ENCODE measurements around the gene EVI2A. TPM values are rescaled to one million over a fixed set of nuclear protein-coding genes. Genes with fewer than 3 reads are reported as not detected.
"Not testable (repeated sequence)": the region's sequence is repeated elsewhere in the genome, so short reads cannot be mapped to it uniquely, and the experiment has no call there.

Gene EVI2A
- total RNA-seq, 2 donors from 2014 or later = 16.3 to 22.0 TPM

DNA sequence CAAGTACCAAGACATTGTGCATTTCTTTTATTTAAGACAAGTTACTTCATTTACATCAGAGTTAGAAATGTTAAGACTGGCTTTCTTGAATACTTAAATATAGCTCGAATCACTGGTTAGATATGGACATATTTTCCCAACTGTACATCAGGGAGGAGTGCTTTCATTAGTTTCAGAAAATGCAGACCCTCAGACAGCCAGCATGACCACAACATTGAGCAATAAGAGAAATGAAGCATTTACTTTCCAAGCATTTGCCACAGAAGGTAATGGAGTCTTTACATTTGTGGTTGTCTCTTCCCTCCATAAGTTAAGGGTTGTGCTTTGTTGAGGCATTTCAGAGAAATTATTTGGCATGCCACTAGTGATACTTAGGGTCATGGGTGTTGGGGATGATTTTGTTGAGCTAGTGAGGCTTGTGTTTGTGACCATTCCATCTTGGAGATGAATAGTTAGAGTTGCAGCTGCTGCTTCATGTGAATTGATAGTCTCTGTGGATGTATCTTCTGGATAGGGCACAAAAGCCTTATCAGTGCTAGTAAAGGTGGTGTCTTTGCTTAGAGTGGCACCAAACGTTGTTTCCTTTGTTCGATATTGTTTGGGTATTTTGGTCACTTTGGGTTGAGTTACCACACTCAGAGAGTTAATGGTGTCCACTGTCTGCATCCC lies 26.5 kb downstream of the EVI2A start:
- DNase-seq (ENCODE audit: low spot score in 2 of 2) = no peak
- H3K9me3 Mint-ChIP-seq = no peaks in the 10 kb centered on the region
- no peaks in the 10 kb centered on the region for H3K36me3 Mint-ChIP-seq
- H3K27ac Mint-ChIP-seq = no peak overlapping the region
- no peak for ATAC-seq

DNA sequence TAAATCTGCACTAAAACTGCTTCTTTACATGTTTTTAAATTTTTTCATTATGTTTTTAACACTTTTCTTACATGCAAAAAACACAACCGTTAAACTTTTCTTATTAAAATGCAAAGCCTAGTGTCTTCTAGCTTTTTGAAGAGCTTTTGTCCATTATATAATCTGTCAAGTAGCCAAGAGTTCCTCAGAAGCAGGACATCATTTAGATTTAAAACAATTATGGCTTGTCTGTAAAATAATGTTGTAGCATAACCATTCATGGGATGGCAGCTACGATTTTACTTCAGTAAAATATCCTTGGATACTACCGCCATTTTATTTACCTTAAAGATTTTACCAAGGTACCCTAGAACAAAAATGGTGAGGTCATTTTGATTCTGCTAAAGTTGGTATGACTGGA lies 27.2 kb downstream of the EVI2A start:
- ATAC-seq = no peak
- Mint-ChIP-seq H3K36me3 (no peaks in the 10 kb centered on the region), H3K27ac (no peak overlapping the region), H3K9me3 (no peaks in the 10 kb centered on the region)
- DNase-seq (ENCODE audit: low spot score in 2 of 2) = no peak

DNA sequence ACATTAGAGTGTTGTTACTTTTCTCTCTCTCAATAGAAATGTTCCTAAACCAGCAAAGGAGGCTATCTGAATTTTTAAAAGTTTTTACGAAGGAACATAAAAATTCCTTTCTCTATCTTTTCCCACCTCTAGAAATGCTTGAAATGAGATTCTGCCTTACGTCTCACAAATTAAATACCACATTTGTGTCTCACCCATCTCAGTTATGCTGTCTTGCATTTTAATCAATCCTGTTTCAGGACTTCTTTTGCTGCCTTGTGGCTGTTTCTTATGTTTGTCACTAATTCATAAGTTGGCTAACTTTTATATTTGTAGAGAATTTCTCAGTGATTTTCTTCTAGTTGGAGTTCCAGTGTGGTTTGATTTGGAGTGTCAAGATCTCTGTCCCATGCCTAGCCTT lies 27.8 kb downstream of the EVI2A start:
- no peak for ATAC-seq
- Mint-ChIP-seq H3K27ac (no peak overlapping the region), H3K36me3 (no peaks in the 10 kb centered on the region), H3K9me3 (no peaks in the 10 kb centered on the region)
- DNase-seq (ENCODE audit: low spot score in 2 of 2) = no peak

- ATAC-seq (no peak), DNase-seq (ENCODE audit: low spot score in 2 of 2) (no peak)
- Mint-ChIP-seq H3K27ac (no peak overlapping the region), H3K36me3 (no peaks in the 10 kb centered on the region), H3K9me3 (peaks cover 0 to 5% of the 10 kb centered on the region in 2 donors)
Observed at GRCh38 chr17:31291820-31292219, 29.6 kb downstream of the EVI2A start.

GRCh38 chr17:31289790-31290189 lies 31.6 kb downstream of the EVI2A start:
- H3K36me3 Mint-ChIP-seq = no peaks in the 10 kb centered on the region
- DNase-seq (ENCODE audit: low spot score in 2 of 2) (no peak), ATAC-seq (no peak)
- peaks cover 0 to 5% of the 10 kb centered on the region in 2 donors for H3K9me3 Mint-ChIP-seq
- H3K27ac Mint-ChIP-seq = no peak overlapping the region

DNA sequence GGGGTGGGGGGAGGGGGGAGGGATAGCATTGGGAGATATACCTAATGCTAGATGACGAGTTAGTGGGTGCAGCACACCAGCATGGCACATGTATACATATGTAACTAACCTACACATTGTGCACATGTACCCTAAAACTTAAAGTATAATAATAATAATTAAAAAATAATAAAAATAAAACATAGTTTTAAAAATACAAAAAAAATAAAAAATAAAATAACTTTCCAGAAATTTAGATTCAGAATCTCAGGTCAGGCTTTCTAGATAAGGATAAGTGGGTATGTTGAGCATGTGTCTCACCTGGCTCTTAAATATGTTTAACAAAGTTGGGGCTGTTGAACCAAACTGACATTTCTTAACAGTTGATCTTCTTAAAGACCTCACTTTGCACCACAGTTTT lies 33.5 kb downstream of the EVI2A start:
- not testable (repeated sequence) for ATAC-seq; H3K36me3 Mint-ChIP-seq; DNase-seq (ENCODE audit: low spot score in 2 of 2); H3K27ac Mint-ChIP-seq; H3K9me3 Mint-ChIP-seq

GRCh38 chr17:31286587-31286986 lies 34.8 kb downstream of the EVI2A start:
- ATAC-seq (no peak), DNase-seq (ENCODE audit: low spot score in 2 of 2) (no peak)
- H3K27ac Mint-ChIP-seq = no peak overlapping the region
- H3K9me3 Mint-ChIP-seq = peaks cover 0 to 5% of the 10 kb centered on the region in 2 donors
- peaks cover 0 to under 1% of the 10 kb centered on the region in 2 donors for H3K36me3 Mint-ChIP-seq

DNA sequence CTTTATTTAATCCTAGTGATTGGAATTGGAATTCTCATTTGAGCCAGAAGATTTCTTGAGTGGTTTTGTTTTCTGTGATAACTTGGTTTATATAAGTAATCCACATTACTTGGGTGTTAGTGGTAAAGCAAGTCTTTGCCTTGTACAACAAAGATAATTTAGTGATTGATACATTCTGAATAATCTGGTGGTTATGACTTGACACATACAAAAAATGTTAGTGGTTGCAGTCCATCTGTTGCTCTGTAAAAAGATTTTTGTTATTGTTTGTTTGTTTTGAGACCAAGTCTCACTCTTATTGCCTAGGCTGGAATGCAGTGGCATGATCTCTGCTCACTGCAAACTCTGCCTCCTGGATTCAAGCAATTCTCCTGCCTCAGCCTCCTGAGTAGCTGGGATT lies 37.6 kb downstream of the EVI2A start:
- DNase-seq (ENCODE audit: low spot score in 2 of 2) (no peak), ATAC-seq (no peak)
- Mint-ChIP-seq H3K27ac (no peak overlapping the region), H3K36me3 (peaks cover 0 to 7% of the 10 kb centered on the region in 2 donors), H3K9me3 (peaks cover 0 to 5% of the 10 kb centered on the region in 2 donors)

DNA sequence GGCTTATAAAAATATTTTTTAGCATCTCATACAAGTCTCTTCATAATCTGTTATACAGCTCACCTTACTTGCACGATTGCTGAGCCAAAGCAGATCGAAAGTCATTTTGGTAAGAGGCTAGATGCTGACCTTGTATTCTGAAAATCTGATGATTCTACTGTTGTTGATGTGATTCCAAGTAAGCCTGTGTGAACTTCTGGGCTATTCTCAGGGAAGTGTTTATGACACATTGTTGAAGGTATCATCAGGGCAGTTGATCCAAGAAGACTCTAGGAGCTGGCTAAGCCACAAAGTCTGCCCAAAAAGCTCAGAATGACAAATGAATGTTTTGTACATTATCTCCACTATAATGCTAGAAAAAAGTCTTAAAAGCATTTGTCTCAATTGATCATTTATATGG lies 40.4 kb downstream of the EVI2A start:
- Mint-ChIP-seq H3K9me3 (no peaks in the 10 kb centered on the region), H3K27ac (no peak overlapping the region), H3K36me3 (peaks cover 0 to 7% of the 10 kb centered on the region in 2 donors)
- DNase-seq (ENCODE audit: low spot score in 2 of 2) (no peak), ATAC-seq (no peak)

GRCh38 chr17:31279401-31279800 lies 42.0 kb downstream of the EVI2A start:
- DNase-seq (ENCODE audit: low spot score in 2 of 2) = no peak
- no peaks in the 10 kb centered on the region for H3K9me3 Mint-ChIP-seq
- no peak for ATAC-seq
- H3K36me3 Mint-ChIP-seq = peaks cover 0 to 7% of the 10 kb centered on the region in 2 donors
- no peak overlapping the region for H3K27ac Mint-ChIP-seq

- Mint-ChIP-seq H3K9me3 (no peaks in the 10 kb centered on the region), H3K36me3 (peaks cover 0 to 5% of the 10 kb centered on the region in 2 donors), H3K27ac (peak overlapping the region in 1 of 2 donors; percentile 10)
- DNase-seq (ENCODE audit: low spot score in 2 of 2) = no peak
- ATAC-seq = no peak
Observed at GRCh38 chr17:31275116-31275515, 46.3 kb downstream of the EVI2A start.

DNA sequence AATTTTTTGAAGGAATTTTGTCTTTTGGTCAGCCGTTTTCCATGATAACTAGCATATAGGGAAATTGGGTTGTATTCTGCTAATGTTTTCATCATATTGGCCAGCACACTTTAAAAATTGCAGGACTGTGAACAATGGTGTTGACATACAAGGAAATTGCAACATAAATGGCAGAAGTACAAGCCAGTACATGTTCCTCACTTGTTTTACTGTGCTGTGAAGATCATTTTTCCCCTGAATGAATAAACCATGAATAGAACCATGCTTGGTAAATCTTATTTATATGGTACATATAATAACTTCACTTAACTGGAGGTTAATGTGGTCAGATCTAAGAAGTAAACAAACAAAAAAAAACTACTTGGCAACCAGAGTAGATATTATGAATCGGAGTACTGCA lies 47.2 kb downstream of the EVI2A start:
- H3K36me3 Mint-ChIP-seq = peaks cover 0 to 5% of the 10 kb centered on the region in 2 donors
- ATAC-seq (no peak), DNase-seq (ENCODE audit: low spot score in 2 of 2) (no peak)
- H3K27ac Mint-ChIP-seq = peak overlapping the region in 1 of 2 donors; percentile 10
- H3K9me3 Mint-ChIP-seq = no peaks in the 10 kb centered on the region

DNA sequence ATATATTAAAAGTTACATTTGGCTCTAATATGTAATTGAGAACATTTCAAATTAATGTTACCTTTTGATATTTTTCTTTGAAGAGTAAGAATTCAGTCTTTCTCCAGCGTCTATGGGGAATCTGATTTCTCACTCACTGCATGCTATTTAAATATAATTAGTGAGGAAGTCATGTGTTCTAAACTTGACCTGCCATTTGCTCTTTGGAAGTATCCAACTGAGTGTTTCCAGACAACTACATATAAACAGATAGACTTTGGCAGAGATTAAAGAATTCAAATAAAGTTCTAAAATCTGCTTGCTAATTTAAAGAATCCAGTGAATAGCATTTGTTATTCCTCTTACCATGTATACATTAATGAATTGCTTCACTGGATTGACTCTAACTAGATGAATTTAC lies 47.9 kb downstream of the EVI2A start:
- DNase-seq (ENCODE audit: low spot score in 2 of 2) (no peak), ATAC-seq (no peak)
- Mint-ChIP-seq H3K36me3 (peaks cover 0 to 5% of the 10 kb centered on the region in 2 donors), H3K27ac (no peak overlapping the region), H3K9me3 (no peaks in the 10 kb centered on the region)

DNA sequence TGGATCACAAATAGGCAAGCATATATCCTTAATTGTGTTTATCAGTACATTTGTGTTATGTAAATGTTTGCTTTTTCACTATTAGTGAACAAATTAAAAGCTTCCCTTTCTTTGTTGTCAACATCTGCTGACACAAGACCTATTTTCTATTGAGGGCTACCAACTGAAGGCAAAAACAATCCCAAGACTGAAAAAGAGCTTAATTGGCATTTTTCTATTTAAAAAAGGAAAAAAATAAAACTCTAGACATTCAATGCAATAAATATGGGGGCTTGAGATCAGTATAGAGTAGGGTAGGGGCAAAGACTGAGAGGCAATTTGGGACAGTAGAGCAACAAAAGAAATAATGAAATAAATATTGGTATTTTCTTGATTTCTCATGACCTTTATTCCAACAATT lies 48.6 kb downstream of the EVI2A start:
- Mint-ChIP-seq H3K27ac (no peak overlapping the region), H3K36me3 (peaks cover 0 to 5% of the 10 kb centered on the region in 2 donors), H3K9me3 (no peaks in the 10 kb centered on the region)
- DNase-seq (ENCODE audit: low spot score in 2 of 2) = no peak
- no peak for ATAC-seq

DNA sequence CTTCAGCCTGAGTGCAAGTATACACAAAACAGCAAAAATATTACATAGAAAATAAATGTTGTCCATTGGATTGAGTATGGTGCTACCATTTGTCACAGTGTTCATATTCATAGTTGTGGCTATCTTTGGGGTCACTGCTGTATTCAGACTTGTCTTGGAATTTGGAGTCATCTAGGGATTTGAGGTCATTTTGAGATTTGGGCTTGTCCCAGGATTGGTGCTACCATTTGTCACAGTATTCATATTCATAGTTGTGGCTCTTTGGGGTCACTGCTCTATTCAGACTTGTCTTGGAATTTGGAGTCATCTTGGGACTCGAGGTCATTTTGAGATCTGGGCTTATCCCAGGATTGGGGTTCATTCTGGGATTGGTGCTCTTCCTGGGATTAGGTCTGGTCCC lies 49.2 kb downstream of the EVI2A start:
- peak in 1 of 2 donors; percentile 43 for ATAC-seq
- no peak overlapping the region for H3K27ac Mint-ChIP-seq

GRCh38 chr17:31269578-31269983 lies 51.8 kb downstream of the EVI2A start:
- ATAC-seq = no peak
- DNase-seq (ENCODE audit: low spot score in 2 of 2) = no peak
- H3K27ac Mint-ChIP-seq = no peak overlapping the region
- peaks cover 0 to 13% of the 10 kb centered on the region in 2 donors for H3K36me3 Mint-ChIP-seq
- no peaks in the 10 kb centered on the region for H3K9me3 Mint-ChIP-seq

More for the DNA sequence above, 49.2 kb downstream of the EVI2A start:
- DNase-seq (ENCODE audit: low spot score in 2 of 2) = no peak
- no peaks in the 10 kb centered on the region for H3K9me3 Mint-ChIP-seq
- H3K36me3 Mint-ChIP-seq = peaks cover 0 to 5% of the 10 kb centered on the region in 2 donors

DNA sequence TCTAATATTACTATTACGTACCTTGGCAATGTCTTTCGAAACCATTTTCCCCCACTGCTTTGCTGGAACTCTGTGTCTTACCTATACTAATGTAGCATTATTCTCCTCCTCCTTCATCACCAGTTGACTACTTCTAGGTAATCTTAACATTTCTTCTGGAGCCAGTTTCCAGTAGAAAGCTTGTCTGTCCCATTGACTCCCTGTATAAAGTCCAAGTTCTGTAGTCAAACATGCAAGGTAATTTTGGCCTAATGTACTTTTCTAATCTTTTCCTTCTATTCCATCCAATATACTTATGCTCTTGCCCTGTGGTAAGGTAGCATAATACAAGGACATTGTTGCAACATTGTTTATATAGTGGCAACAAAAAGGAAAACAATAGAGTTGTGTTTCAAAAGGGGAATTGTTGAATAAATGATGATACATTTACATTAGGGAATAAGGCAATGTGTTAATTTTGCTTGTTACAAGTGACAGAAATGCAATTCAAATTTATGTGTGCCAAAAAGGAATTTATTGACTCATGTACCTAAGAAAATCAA lies 52.3 kb downstream of the EVI2A start:
- DNase-seq (ENCODE audit: low spot score in 2 of 2) (no peak), ATAC-seq (no peak)
- peaks cover 0 to 13% of the 10 kb centered on the region in 2 donors for H3K36me3 Mint-ChIP-seq
- no peaks in the 10 kb centered on the region for H3K9me3 Mint-ChIP-seq
- H3K27ac Mint-ChIP-seq = peak overlapping the region in 1 of 2 donors; percentile 5

Measured in activated naive CD4-positive, alpha-beta T cell treated with anti-CD3 and anti-CD28 coated beads, Interleukin-2, amount 50 U/mL, for 72 hours (primary cell).